Measurements from ENCODE around the gene MAGEA9.
"Not testable (repeated sequence)": the region's sequence is repeated elsewhere in the genome, so short reads cannot be mapped to it uniquely, and the experiment has no call there.

The MAGEA9 gene, protein sequence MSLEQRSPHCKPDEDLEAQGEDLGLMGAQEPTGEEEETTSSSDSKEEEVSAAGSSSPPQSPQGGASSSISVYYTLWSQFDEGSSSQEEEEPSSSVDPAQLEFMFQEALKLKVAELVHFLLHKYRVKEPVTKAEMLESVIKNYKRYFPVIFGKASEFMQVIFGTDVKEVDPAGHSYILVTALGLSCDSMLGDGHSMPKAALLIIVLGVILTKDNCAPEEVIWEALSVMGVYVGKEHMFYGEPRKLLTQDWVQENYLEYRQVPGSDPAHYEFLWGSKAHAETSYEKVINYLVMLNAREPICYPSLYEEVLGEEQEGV

DNA sequence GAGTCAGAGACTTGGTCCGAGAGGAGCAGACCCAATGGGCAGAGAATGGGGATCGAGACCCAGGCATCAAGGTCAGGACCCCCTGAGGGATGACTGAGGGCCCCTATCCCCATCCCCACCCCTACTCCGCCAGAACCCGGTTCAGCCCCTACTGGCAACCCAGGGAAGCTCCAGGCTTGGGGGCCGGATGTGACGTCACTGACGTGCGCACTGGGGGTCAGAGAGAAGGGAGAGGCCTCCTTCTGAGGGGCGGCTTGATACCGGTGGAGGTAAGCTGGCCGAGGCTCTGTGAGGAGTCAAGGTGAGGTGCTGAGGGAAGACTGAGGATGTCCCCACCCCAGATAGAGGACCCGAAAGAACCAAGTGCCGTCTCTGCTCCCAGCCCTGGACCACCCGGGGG is at the start of gene MAGEA9:
Gene MAGEA9 (plus strand): TSS at position 204 of the 400 bp plus-strand sequence. CDS start 4,281 bp downstream, outside the sequence.
- not testable (repeated sequence) for DNase-seq (ENCODE audit: low read depth, low spot score)

DNA sequence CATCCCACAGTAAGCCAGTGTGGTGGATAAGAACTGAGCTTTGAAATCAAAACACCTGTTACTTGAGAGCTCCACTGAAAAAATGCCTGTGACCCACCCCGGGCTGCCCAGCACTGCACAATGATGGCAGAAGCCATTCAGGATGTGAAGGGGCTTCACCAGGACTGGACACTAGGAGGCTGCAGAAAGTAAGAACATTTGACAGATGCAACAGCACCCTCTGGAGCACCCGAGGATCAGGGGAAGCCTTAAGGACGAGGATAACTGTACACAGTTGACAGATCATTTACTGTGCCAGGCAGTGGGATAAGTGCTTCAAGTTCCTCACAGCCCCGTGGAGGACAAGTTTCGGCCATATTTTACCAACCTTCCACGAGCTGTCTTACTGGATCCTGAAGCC is 39.5 kb upstream of the MAGEA9 start:
- not testable (repeated sequence) for DNase-seq (ENCODE audit: low read depth, low spot score)

DNA sequence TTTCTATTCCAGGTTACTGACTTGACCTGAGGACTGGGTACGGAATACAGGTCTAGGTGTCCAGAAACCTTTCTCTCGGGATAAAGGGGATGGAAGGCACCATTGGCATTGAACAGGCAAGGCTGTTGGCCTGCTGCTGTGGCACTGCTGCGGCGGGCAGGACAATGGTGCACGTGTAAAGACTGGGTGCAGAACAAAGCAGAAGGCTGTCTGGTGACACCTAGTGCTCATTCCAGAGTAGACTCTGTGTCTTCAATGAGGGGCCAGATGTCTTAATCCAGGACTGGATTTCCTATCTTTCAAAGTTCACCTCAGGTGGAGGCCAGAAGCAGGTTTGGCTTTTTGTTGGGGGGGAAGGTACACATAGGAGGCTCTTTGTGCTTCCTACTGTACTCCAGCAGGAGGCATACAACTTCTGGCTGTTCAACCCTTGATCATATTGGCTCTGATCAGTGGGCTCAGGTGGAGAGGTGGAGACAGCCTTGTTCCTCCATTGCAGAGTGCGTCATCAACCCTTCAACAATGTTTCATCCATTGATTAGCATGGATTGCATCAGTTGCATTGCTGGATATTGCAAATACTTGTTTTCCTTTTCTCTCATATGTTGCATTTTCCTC is 35.2 kb upstream of the MAGEA9 start:
- DNase-seq (ENCODE audit: low read depth, low spot score) = not testable (repeated sequence)

DNA sequence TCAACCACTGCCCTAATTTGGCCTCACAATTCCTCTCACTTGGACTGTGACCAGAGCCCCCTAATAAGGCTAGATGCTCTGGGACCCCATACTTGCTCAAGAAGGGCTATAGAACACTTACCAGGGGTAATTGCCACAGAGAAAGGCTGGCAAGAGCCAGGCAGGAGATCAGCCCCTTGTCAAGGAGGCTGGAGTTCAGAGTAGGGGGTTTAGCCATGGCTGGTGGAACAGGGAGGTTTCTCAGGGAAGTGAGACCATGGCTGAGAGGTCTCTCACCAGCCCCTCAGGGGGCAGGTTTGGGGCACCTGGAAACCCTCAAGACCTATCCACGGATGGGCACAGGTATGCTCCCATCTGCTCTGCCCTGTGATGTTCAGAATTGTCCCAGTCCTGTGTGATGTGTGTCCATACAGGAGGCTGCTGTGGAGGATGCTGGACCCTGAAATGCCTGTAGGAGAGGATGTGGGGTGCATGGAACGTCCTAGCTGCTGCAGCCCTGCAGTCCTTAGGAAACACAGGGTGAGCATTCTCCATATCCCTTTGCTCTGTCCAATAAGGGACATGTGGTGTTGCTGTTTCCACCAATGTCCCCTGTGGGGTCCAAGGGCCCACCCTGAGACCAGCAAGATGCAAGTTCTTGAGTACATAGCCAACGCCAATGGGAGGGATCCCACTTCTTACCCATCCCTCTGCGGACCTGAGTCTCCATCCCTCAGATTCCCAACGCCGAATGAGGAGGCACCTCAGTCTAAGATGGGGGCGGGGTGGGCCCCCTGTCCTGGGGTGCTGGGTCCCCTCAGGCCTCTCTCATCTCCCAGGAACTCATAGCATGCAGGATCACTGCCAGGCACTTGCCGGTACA is 24.3 kb upstream of the MAGEA9 start:
- no peak for DNase-seq (ENCODE audit: low read depth, low spot score)

DNA sequence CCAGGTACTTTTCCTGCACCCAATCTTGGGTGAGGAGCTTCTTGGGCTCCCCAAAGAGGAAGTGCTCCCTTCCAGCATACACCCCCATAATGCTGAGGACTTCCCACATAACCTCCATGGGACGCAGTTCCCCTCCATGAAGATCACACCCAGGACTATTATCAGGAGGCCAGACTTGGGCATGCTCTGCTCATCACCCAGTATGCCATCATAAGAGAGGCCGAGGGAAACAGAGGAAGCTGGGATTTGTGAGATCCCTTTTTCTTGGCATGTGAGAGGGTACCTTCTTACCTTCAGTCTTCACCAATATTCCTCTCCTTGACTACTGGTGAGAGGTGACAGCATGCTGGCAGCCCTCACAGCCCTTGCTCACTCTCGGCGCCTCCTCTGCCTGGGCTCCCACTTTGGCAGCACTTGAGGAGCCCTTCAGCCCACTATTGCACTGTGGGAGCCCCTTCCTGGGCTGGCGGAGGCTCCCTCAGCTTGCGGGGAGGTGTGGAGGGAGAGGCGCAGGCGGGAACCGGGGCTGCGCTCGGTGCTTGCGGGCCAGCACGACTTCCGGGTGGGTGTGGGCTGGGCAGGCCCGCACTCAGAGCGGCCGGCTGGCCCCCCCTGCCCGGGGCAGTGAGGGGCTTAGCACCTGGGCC is 23.5 kb upstream of the MAGEA9 start:
- DNase-seq (ENCODE audit: low read depth, low spot score) = no peak

DNA sequence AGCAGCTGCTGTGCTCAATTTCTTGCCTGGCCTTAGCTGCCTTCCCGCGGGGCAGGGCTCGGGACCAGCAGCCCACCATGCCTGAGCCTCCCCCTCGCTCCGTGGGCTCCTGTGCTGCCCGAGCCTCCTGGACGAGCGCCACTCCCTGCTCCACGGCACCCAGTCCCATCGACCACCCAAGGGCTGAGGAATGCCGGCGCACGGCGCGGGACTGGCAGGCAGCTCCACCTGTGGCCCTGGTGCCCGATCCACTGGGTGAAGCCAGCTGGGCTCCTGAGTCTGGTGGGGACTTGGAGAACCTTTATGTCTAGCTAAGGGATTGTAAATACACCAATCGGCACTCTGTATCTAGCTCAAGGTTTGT is 23.0 kb upstream of the MAGEA9 start:
- not testable (repeated sequence) for DNase-seq (ENCODE audit: low read depth, low spot score)

DNA sequence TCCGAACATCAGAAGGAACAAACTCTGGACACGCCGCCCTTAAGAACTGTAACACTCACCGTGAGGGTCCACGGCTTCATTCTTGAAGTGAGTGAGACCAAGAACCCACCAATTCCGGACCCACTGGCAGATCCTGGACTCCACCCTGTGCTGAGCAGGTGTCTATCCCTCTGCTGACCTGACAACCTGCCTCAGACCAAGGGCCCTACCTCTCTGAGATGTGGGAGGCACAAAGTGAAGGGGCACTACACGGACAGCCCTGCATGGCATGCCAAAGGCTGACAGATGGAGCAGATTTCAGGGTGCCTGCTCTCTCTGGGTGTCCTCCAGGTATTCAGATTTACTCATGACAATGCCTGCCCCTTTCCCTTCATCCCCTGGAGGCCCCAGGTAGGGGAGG is 21.9 kb upstream of the MAGEA9 start:
- no peak for DNase-seq (ENCODE audit: low read depth, low spot score)

DNA sequence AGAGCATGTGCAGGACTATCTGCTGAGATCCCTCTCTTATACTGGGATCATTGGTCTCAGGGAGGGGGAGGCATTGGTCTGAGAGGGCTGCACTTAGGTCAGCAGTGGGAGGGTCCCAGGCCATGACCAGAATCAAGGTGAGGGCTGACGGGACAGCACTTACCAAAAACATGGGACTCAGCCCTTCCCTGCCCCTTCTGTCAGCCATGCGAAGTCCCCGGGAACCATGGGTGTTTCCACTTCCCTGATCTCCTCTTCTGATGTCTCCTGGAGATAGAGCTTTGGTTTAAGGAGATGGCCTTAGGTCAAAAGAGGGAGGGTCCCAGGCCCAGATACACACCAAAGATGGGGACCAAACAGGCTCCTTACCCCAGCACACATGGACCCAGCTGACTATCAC is 20.8 kb upstream of the MAGEA9 start:
- no peak for DNase-seq (ENCODE audit: low read depth, low spot score)

DNA sequence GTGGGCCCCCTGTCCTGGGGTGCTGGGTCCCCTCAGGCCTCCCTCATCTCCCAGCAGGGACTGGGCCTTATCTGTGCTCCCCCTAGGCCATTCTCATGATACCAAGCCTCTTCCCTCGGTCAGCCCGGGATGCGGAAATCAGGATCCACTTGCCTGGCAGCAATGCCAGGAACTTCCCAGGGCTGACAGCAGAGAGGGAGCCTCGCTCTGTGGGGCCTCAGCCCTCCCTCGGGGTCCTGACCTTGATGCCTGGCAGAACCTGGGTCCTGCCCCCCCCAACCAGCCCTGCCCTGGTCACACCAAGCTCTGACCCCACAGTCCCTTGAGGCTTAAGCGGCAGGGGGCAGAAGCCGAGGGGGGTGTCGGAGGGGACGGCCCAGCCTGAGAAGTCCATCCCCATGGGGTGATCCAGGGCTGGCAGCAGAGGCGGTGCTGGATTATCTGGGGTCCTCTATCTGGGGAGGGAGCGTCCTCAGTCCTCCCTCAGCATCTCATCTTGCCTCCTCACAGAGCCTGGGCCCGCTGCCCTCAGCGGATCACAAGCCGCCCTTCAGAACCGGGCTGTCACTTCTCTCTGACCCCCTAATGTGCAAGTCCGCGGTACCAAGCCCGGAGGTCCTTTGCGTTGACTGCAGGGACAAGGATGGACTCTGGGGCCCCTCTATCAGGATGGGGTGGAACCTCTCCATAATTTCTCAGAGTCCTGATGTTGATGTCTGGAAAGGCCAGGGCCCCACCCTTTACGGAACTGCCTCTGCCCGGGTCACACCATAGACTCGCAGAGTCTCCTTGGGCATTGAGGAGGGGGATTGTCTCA is 19.7 kb upstream of the MAGEA9 start:
- not testable (repeated sequence) for DNase-seq (ENCODE audit: low read depth, low spot score)

DNA sequence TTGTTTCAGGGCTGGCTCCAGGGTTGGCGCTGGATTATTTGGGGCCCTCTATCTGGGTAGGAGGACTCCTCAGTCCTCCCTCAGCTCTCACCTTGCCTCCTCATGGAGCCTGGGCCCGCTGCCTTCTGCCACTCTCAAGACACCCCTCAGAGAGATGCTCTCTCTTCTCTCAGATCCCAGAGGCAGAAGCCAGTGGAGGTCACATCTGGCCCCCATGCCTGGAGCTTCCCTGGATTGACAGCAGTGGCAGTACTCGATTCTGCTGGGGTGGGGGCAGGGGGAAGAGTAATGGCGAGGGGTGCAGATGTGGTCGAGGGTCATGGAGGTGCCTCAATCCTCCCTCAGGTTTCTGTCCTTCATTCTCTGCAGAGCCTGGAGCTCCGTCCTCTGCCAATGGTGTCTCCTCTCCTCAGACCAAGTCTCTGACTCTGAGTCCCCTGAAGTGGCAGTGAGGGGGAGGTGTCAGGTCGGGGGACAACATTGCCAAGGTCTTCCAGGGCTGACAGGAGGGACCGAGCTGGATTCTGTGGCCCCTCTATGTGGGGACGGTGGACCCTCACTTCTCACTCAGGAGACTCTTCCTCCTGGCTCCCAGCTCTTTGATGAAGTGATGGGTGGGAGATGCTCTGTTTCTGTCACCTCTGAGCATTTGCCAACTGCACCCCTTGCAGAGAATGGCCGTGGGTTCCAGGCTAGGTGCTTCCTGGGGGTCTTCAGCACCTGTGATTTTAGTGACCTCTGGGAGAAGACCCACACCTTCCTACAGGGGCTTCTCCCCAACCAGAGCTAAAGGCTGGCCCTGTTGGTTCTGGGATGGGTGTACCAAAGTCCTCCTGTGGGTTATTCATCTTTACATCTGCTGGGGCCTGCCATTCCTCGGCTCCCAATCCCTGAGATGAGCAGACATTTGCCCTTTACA is 18.8 kb upstream of the MAGEA9 start:
- DNase-seq (ENCODE audit: low read depth, low spot score) = no peak

DNA sequence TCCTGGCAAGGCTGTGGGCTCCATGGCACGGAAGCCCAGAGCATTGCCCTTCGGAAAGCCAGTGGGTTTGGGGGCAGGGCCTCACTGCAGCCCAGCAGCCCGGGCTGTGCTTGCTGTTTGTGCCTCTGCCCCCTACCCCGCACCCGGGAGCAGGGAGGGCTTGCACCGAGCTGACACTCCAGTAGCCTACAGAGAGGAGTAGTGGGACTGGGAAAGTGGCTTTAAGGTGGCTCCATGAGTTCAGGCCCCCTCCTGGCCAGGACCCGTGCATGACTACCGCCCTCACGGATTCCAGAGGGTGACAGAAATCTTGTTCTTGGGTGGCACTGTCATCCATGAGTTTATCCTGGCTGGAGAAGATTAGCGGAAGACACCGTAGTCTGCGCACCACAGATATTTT is 11.4 kb upstream of the MAGEA9 start:
- DNase-seq (ENCODE audit: low read depth, low spot score) = not testable (repeated sequence)

DNA sequence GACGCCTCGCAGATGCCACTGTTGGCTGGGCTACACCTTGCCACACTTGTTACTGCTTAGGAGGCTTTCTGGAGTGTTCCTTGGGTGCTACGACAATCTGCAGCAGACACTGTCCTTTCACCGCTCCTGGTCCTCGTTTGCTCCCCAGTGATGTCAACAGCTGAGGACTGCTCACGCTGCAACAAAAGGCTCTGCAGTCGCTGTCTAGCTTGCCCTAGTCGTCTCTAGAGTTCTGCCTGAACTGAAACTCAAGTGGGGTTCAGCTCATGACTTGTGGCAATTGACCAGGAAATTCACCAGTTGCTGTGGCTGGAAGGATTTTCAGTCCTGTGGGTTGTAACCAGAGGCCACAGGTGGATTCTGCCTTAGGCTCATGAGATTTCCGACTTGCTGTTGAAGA is 8.7 kb upstream of the MAGEA9 start:
- DNase-seq (ENCODE audit: low read depth, low spot score) = not testable (repeated sequence)

DNA sequence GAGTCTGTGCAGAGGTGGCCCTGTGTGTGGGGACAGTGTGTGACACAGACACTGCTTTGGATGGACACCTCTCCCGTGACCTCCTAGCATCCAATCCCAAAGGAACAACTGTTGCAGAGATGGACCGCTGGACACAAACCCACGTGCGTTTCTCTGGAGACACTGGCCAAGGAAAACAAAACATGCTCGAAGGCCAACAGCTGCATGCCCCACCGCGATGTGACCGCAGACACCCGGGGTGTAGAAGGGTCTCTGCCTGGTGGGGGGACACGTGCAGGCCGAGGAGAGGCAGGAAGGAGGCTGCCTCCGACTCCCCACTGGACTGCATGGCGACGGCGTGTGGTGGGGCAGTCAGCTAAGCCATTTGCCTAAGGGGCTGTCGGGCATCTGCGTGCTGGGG is 8.0 kb upstream of the MAGEA9 start, which contains the start of gene HSFX1:
Gene HSFX1 (plus strand): TSS at position 301 of the 400 bp plus-strand sequence. CDS start 614 bp downstream, outside the sequence.
- DNase-seq (ENCODE audit: low read depth, low spot score) = not testable (repeated sequence)

DNA sequence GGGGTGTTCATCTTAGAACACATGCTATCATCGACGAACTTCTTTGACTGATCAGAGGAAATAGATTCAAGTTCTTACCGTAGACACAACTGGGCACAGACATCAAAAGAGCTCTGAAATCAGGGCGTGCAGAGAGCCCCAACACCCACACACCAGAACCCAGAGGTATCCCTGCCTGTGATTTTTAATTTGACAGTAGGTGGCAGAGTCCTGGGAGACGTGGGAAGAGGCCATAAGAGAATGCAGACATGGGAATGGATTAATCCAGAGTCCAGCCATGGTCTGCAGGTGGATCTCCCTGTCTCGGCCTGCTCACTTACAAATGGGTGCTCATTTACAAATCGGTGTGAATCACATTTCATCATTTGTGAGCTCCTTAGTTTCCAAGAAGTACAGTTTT is 3.7 kb upstream of the MAGEA9 start:
- not testable (repeated sequence) for DNase-seq (ENCODE audit: low read depth, low spot score)

DNA sequence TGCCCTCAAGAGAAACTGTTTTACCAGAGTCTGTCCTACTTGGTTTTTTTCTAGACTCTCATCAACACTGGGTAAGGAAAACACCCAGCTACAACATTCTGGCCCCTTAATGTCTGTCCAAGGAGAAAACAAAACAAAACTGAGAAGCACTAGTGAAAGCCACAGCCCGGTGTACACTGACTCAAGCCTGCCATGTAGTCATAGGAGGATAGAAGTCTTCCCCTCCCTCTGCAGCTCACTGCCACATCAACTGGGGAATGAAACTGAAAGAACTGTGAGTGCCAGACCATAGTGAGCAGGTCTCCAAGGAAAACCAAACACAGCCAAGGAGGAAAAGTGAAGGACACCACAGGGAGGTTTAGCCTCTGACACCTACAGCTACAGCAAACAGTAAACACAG is 13.8 kb downstream of the MAGEA9 start:
- not testable (repeated sequence) for DNase-seq (ENCODE audit: low read depth, low spot score)

DNA sequence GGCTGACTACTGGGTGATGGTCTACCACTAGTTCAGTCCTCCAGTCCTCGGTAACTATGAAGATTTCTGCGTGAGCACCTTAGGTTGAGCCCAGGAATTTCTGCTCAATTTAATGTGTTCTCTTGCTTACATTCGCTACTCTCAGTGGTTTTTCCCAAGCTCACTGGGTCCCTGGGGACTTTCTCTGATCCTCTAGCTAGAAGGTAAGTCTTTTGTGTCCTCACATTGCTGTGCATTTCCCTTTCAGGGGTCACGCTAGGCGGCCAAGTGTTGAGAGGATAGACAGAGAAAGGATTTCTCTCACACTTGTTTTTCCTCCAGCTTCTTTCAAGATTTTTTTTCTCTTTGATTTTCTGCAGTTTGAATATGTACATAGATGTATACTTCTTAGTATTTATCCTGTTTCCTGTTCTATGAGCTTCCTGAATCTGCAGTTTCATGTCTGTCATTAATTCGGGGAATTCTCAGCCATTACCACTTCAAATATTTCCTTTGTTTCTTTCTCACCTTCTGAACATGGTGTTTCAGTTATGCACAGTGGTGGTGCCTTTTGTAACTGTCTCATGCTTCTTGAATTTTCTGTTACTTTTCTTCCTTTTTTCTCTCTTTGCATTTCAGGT is 17.5 kb downstream of the MAGEA9 start:
- no peak for DNase-seq (ENCODE audit: low read depth, low spot score)

DNA sequence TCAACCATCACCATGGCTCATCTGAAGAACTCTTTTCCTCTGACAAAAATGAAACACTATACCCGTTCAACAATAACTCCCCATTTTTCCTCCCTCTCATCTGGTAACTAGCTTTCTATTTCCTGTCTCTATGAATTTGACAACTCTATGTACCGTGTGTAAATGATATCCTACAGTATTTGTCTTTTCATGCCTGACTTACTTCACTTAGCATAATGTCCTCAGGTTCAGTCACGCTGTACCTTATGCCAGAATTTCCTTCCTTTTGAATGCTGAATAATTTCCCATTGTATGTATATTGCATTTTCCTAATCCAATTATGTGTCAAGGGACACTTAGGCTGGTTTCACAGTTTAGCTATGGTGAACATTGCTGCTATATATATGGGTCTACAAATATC is 18.2 kb downstream of the MAGEA9 start:
- DNase-seq (ENCODE audit: low read depth, low spot score) = no peak

DNA sequence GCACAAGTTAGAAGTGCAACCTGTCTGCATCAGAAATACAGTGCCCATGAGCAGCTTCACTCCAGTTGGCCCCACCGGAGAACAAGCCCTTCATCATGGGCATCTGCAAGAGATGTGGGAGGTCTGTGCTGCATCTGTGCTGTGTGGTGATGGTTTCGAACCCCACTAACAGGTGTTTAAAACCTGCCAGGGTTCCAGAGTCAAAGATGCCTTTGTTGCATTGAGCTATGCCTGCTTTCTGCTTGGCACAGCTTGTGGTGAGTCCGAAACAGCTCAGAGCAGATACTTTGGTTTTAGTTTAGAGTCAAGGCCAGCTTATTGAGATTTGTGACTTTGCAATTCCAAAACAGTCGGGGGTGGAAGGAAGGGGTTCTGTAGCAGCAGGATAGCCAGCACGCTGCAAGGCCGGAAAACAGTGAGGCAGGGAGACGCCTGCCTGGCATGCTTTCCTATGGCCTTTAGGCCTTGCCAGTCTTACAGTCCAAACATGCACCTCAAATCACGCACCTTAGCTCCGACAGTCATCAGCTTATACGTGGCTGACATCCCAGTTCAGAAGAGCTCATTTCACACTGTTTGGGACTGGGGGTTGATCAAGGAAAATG is 21.8 kb downstream of the MAGEA9 start:
- no peak for DNase-seq (ENCODE audit: low read depth, low spot score)

DNA sequence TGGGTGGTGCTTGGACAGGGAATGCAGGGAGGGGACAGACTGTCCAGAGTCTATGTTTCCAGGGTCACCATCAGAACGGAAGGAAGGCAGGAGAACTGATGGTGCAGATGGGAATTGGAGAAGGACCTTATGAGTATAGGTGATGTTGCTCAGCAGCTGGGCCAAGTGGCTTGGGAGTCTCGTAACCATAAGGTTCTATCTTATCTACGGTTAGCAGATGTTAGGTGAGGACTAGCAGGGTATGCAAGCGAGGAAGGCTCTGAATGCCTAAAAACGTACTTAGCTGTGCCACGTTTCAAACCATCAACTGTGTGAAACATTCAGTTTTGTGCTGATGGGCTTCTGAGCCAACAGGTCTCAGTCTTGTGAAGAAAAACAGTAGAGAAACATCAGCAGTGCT is 22.4 kb downstream of the MAGEA9 start:
- no peak for DNase-seq (ENCODE audit: low read depth, low spot score)
